GM12874 (cell line): ENCODE data around the gene TK1.

Source experiments
- CTCF ChIP-seq: IDR thresholded peaks from 2 replicates; pipeline ENCODE4 v1.5.1; 2011; ENCODE audit warnings: low read depth, mild to moderate bottlenecking, control low read depth, low read length, moderate library complexity; ENCODE audit not compliant: insufficient read depth

TK1 gene

GRCh38 chr17:78174870-78175642 lies 11.8 kb downstream of the TK1 start:
- TF ChIP-seq CTCF, result no peak

- peak; percentile 16; the same call in 1 of the 2 replicates for TF ChIP-seq CTCF
Measured at GRCh38 chr17:78174346-78174869, 12.4 kb downstream of the TK1 start.

- TF ChIP-seq CTCF, result no peak
Measured at GRCh38 chr17:78173097-78173715, 13.6 kb downstream of the TK1 start.

- no peak for TF ChIP-seq CTCF
Measured at GRCh38 chr17:78172249-78173051, 14.4 kb downstream of the TK1 start.

- TF ChIP-seq CTCF, result no peak
Measured at GRCh38 chr17:78170692-78171590, 15.9 kb downstream of the TK1 start.

- TF ChIP-seq CTCF, result no peak
Measured at GRCh38 chr17:78168903-78169793, 17.7 kb downstream of the TK1 start.
